Epidermal melanocyte (primary cell): ENCODE results near the gene RBPJ.
"Not testable (repeated sequence)": the region's sequence is repeated elsewhere in the genome, so short reads cannot be mapped to it uniquely, and the experiment has no call there.

Source experiments
- DNase-seq: peaks from one replicate; pipeline ENCODE4 v3.0.0; 2011; ENCODE audit warnings: low spot score; ENCODE audit not compliant: insufficient read length

The RBPJ gene

GRCh38 chr4:26300314-26301307, 20.2 kb upstream of the RBPJ start:
- no peak for DNase-seq

DNA sequence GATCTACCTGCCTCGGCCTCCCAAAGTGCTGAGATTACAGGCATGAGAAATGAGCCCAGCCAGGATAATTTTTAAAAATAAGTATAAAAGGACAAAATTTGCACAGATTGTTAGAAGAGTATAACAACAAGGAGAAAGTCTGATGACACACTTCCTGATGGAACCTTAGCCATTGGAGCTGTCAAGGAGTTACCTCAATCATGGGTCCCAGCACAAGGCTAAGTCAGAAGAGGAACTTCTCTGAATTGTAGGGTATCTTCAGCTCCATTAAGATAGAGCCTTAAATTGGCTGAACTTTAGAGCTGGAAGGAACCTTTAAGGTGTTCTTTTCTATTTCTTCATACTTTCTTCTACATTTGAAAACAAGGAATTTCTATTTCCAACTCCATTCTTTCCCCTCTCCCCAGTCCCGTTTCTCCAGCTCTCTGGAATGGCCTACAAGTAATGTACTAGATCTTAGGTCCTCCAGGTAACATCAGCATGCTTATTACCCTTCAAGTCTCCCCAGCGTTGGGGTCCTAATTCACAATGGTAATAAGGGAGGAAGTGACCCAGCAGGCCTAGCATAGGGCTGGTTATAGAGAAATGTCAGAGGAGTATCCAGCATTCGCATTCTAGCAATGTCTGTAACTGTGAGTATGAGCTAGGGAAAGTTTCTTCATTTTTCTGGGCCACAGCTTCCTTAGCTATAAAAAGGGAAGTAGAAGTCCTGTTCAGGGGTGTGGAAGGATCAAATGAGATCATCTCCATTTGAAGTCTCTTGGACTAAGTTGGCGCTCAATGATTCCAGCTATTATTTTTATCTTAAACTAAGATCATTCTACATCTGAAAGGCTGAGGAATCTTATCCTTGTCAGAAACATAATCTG, 18.5 kb upstream of the RBPJ start:
- no peak for DNase-seq

- no peak for DNase-seq
Observed at GRCh38 chr4:26303008-26303407, 17.8 kb upstream of the RBPJ start.

DNA sequence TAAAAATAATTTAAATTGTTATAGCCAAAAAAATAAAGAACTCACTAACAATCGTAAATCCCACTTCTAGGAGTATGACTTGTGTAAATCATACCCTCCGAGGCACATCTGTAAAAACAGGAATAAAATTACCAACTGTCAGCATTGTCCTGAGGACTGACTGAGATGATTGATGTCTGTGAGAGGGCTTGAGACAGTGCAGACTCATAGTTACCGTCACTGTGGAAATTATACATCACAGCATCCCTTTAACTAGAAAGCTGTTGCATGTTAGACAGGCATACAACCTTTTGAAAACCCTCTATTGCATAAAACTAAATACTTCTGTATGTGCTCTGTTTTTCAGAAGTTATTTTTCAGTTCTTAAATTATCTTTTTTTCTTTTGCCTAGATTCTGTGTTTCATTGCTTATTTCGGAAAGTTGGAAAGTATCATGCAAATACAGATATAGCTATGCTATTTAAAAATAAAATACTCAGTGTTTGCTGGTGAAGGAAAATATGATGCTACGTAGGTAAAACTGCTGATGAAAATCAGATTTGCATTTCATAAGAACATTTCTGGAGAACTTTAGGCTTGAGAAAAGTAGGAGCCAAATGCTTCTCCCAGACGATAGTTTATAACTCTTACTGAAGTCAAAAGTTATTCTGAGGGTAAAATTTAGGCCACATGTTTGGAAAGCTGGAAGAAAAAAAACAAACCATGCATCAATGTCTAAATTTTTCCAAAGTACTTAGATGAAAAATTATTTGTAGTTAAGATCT, 13.6 kb upstream of the RBPJ start:
- no peak for DNase-seq

DNA sequence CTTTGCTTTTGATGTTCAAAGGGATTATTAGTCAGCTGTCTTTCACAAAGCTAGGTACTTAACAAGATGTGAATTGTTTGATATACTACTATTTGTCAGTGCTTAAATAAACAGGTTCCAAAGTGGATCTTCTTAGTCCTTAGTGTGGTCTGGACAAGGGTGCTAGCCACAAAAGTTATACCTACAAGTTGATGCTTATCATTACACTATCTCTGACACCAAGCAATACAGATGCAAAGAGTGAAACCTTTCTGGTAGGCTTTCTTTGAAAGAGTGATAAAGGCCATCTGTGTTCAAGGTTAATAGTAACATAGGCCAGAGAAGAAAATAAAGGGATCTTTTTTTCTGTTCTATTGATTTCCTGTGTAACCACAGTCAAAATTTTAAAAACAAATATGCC, 12.2 kb upstream of the RBPJ start:
- no peak for DNase-seq

DNA sequence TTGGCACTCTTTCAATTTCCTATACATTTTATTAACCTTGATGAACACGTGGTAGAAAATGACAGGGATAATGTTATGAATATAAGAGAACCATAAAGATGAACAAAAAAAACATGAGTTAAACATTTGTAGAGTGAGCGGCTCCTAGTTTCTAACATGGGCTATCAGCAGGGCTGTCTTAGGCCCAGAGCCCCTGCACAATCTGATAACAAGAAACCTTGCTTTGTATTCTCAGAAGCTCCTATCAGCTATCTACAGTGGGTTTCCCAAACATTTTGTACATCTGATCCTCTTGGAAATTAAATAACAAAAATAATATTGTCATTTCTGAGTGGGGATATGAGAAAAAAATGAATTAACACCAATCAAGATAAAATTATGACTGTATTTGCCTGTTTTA, 10.6 kb upstream of the RBPJ start:
- DNase-seq = no peak

DNA sequence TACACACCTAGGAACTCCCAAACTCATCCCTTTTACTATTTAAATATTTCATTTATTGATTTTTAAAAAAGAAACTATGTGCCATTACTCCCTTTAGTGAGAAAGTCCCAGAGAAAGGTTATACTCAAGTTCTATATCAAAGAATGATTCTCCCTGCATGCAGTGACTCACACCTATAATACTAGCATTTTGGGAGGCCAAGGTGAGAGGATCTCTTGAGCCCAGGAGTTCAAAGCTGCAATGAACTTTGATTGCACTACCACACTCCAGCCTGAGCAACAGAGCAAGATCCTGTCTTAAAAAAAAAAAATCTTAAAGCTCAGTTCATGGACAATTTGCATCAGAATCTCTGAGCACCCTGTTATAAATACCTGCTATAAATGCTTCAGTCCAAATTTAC, 9.2 kb upstream of the RBPJ start:
- DNase-seq = no peak

DNA sequence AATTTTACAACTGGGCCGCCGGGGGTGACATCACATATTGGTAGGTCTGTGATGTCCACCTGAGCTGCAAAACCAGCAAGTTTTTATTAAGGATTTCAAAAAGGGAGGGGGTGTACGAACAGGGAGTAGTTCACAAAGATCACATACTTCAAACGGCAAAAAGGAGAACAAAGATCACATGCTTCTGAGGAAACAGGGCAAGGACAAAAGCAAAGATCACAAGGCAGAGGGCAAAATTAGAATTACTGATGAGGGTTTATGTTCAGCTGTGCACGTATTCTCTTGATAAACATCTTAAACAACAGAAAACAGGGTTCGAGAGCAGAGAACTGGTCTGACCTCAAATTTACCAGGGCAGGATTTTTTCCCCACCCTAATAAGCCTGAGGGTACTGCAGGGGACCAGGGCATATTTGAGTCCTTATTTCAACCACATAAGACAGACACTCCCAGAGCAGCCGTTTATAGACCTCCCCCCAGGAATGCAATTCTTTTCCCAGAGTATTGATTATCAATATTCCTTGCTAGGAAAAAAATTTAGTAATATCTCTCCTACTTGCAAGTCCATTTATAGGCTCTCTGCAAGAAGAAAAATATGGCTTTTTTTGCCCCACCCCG, 5.4 kb upstream of the RBPJ start:
- not testable (repeated sequence) for DNase-seq

DNA sequence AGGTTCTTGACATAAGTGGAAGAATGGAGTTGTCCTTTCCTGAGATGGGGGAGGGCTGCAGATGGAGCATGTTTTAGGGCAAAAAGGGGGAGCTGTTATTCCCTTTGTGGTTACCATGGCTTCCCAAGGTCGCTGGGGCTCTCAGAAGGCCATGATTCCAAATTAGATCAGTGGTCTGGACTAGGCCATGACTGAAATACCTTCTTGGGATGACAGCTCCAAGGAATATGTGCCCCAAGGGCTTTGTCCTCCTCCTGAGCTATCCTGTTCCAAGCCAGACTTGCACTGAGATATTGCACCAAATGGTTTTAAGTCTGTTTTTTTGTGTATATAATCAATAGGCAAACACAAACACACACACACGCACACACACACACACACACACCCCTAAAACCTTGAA, 3.0 kb upstream of the RBPJ start:
- no peak for DNase-seq

- DNase-seq = peak; percentile 95
Observed at GRCh38 chr4:26319467-26319948, 1.3 kb upstream of the RBPJ start.

DNA sequence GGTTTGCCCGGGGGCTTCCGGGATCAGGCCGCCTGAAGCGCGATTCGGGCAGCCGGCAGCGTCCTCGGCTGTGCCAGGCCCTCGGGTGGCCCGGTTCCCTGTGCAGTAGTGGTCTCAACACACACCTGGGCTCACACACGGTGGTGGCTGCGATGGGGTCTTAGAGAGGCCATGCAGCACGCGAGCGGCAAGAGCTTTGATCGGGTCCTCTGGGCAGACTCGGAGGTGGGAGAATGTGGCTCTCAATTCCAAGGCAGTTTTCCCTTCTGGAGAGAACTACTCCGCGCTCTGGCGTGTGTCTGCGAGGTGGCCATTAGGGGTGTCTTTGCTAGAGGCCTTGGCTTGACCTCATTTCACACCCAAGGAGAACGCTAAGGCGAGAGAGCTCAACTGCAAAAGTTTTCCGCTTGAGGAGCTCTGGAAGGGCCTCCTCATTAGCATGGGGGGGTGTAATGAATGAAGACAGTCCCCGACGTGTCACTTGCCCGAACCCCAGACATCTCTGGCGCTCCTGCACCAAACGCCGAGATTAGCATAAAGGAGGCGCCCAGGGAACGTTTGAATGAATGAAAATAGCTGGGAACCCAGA, 771 bp upstream of the RBPJ start:
- no peak for DNase-seq

DNA sequence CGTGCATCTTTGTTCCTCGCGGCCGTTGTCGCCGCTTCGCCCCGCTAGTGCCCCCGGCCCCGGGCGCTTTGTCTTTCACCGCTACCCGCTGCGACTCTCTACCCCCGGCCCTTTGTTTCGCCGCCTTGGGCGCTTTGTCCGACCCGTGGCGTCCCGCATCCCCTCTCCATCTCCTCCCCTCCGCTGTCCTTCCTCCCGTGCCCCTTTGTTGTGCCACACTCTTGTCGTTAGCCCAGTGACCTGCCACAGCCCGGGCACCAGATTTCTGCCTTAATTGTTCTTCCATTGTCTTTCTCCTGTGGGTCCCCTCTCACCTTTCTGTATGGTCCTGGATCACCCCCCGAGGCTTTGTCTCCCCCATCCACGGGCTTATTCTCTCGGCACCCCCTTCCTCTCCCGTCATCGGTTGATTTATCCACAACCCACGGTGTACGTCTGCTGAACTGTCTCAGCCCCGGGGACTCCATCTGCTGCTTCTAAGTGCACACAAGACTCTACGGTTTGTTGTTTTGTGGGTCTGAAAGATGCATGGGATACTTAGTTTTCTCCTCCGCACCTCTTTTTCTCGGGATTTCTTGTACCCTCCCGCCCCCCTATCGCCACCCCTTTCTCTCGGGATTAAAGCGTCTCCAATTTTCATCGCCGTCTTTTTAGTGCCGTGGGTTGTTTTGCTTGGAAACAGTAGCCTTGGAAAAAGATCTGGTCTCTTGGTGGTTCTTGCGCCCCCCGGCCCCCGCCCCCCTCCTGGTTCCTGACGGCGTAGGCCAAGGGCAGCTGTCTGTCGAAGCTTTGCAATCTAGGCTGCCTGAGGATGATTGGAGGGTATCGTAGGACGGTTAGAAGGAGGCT, 783 bp downstream of the RBPJ start:
- no peak for DNase-seq

GRCh38 chr4:26322346-26322745, 1.5 kb downstream of the RBPJ start:
- no peak for DNase-seq

DNA sequence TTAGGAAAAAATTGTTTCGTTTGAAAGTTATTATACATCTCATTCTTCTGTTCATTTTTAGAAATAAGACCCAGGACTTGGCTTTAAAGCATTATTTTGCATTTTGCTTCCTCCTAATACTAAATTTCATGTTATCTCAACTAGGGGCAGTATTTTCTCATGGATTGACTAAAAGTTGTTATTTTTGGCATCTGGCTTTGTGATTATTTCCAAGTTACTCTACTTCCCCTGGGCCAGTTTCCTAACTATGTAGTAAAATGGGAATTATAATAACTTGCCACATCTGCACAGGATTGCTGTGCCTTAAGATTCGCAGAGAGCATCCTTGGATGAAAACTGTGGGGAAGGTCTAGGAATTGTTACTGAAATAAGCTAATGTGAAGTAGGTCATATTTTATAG, 3.0 kb downstream of the RBPJ start:
- DNase-seq = no peak

- no peak for DNase-seq
Observed at GRCh38 chr4:26325191-26325590, 4.4 kb downstream of the RBPJ start.

DNA sequence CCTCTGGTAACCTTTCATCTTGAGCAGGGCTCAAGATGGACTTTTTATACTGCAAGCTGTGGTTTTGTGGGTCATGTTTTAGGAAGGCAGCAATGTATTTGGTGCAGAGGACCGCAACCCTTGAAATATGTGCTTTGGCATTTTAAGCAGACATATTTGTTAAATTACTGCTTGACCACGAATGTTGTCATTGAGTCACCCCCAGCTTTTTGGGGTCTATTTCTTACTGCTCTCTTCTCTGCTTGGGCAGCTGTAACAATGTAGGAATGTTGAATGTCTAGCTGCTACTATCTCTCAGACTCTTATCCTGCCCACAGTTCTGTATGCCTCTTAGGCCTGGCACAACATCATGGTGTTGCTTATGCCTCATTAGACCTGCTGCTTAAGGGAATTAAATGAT, 6.0 kb downstream of the RBPJ start:
- no peak for DNase-seq

GRCh38 chr4:26330186-26330787, 9.5 kb downstream of the RBPJ start:
- DNase-seq = peak; percentile 41

GRCh38 chr4:26330946-26331345, 10.1 kb downstream of the RBPJ start:
- DNase-seq = no peak

DNA sequence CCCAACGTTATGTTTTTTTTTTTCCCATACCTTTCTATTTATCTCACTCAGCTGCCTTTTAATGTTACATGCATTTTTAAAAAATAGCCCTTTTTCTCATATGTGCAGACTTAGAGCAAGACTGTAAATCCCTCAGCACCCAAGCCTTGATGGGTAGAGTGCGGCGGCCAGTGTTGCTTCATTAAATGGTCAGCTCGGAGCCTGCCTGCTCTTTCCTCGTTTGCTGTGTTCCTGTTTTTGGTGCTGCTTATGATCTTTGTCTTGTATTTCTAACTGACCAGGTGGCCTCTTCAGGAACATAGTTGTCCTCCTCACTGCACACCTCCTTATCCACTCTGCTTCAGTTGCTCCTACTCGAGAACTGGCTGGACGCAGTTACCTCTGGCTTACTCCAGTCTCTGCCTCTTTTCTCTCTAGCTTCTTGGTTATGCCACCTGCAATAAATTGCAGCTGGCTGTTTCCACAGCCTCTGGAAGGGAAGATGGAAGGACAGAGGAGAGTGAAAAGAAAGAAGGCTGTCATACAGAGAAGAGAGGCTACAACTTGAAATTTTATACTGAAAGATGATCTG, 10.7 kb downstream of the RBPJ start:
- DNase-seq = no peak
